GM21737 (cell line): ENCODE results near the gene TUB.

Experiments used
- ATAC-seq: cut with Tn5 transposase; IDR thresholded peaks from one replicate; pipeline ENCODE4 v1.9.1; 2021; ENCODE audit warnings: mild to moderate bottlenecking, moderate library complexity; ENCODE audit not compliant: unreplicated experiment

Gene TUB

GRCh38 chr11:8103909-8104308 lies 22.9 kb downstream of the TUB start:
- ATAC-seq, result no peak

- no peak for ATAC-seq
Measured at GRCh38 chr11:8105133-8105532, 24.1 kb downstream of the TUB start.

GRCh38 chr11:8105666-8106065 lies 24.7 kb downstream of the TUB start:
- ATAC-seq, result no peak

GRCh38 chr11:8106679-8107078 lies 25.7 kb downstream of the TUB start:
- no peak for ATAC-seq

GRCh38 chr11:8107642-8108041 lies 26.6 kb downstream of the TUB start:
- ATAC-seq, result no peak

- no peak for ATAC-seq
Measured at GRCh38 chr11:8108421-8108820, 27.4 kb downstream of the TUB start.

- no peak for ATAC-seq
Measured at GRCh38 chr11:8109675-8110074, 28.7 kb downstream of the TUB start.

GRCh38 chr11:8110396-8110795 lies 29.4 kb downstream of the TUB start:
- no peak for ATAC-seq

GRCh38 chr11:8111636-8112035 lies 30.6 kb downstream of the TUB start:
- ATAC-seq, result no peak

- ATAC-seq, result no peak
Measured at GRCh38 chr11:8122173-8122764, 41.3 kb downstream of the TUB start.

GRCh38 chr11:8126649-8127289 lies 45.8 kb downstream of the TUB start:
- ATAC-seq, result no peak

GRCh38 chr11:8127447-8127846 lies 46.4 kb downstream of the TUB start:
- ATAC-seq, result no peak

- no peak for ATAC-seq
Measured at GRCh38 chr11:8138526-8138925, 57.5 kb downstream of the TUB start.

GRCh38 chr11:8149726-8150125 lies 68.7 kb downstream of the TUB start:
- ATAC-seq, result no peak
